Measurements from ENCODE around the gene LTV1.
"Not testable (repeated sequence)": the region's sequence is repeated elsewhere in the genome, so short reads cannot be mapped to it uniquely, and the experiment has no call there.

LTV1 gene

DNA sequence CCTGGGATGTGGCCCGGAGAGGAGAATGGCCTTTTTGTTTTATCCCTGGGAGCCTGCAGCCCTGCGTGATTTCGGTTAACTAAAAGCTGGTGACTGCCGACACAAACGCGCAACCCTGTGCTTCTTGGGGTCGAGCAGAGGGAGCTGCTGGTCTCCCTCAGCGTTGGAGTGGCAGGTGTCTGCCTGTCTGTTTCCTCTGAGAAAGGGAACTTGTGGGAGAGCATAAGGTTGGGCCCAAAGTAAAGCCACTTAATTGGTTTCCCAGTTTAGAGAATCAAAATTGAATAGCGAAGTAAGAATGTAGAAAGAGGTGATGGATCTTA lies 500 bp downstream of the LTV1 start:
- DNase-seq: no peak

DNA sequence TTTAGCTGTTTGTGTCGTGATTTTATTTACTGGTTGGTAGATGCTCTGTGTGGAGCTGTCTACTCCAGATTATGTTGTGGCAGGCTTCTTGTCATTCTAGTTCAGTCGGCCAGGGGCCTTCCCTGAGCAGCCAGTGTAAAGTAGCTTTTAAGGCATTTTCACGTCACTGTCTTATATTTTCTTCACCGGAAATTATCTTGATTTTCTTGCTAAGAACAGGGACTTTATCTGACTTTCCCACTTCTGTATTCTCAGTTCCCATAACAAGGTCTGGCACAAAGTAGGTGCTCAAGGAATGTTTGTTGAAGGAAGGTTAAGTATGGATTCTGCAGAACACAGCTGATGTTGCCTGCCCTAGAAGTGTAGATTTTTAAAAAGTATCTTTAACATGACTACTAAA lies 868 bp downstream of the LTV1 start:
- DNase-seq: no peak

DNA sequence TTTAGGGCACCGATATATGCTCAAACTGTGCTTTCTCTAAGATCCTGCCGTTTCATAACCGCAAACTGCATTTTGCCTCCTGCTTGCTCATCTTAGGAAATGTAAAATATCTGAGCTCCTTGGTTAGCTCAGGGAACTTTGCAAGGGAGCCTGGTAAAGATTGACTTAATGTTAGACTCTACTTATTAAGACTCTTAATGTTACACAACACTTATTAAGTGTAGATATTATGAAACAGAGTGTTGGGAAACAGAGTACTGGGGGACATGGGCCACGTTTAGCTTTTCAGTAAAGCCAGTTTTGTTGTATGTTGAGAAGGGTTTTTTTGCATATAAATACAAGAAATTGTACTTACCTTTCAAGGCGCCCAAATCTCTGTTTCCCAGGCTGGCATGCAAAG lies 1.9 kb downstream of the LTV1 start:
- no peak for DNase-seq

DNA sequence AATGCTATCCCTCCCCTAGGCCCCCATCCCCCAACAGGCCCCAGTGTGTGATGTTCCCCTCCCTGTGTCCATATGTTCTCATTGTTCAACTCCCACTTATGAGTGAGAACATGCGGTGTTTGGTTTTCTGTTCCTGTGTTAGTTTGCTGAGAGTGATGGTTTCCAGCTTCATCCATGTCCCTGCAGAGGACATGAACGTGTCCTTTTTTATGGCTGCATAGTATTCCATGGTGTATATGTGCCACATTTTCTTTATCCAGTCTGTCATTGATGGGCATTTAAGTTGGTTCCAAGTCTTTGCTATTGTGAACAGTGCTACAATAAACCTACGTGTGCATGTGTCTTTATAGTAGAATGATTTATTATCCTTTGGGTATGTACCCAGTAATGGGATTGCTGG lies 8.6 kb downstream of the LTV1 start:
- not testable (repeated sequence) for DNase-seq

DNA sequence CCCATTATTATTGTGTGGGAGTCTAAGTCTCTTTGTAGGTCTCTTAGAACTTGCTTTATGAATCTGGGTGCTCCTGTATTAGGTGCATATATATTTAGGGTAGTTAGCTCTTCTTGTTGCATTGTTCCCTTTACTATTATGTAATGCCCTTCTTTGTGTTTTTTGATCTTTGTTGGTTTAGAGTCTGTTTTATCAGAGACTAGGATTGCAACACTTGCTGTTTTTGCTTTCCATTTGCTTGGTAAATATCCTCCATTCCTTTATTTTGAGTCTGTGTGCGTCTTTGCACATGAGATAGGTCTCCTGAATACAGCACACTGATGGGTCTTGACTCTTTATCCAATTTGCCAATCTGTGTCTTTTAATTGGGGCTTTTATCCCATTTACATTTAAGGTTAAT lies 11.9 kb downstream of the LTV1 start:
- not testable (repeated sequence) for DNase-seq

DNA sequence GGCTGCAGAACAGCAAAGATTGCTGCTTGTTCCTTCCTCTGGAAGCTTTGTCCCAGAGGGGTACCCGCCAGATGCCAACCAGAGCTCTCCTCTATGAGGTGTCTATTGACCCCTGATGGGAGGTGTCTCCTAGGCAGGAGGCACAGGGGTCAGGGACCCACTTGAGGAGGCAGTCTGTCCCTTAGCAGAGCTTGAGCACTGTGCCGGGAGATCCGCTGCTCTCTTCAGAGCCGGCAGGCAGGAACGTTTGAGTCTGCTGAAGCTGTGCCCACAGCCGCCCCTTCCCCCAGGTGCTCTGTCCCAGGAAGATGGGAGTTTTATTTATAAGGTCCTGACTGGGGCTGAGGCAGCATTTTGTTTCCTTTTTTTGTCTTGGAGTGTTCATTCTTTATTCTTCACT lies 13.6 kb downstream of the LTV1 start:
- not testable (repeated sequence) for DNase-seq

- no peak for DNase-seq
These were observed 14.5 kb downstream of the LTV1 start for GRCh38 chr6:143857651-143858050.

GRCh38 chr6:143859891-143860660 lies 16.9 kb downstream of the LTV1 start:
- no peak for DNase-seq

DNA sequence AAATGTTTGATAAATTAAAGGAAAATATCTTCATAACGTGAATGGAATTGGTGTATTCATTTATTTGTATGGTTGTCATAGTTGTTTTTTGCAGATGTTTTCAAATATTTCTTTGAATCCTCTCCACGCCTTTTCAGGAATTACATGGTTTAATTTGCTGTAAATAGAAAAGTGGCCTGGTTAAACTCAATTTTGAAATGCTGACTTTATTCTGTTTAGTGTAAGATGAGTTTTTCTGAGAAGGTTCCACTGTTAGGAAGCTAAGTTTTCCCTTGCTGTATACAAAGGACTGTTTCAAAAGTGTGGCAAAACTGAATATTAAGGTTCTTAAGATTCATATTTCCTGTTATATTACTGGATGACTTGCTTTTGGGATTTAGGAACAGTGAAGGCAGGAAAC lies 20.6 kb downstream of the LTV1 start:
- no peak for DNase-seq

- DNase-seq: no peak
These were observed 21.1 kb downstream of the LTV1 start, which contains the start of gene ZC2HC1B for GRCh38 chr6:143864234-143864633. TSS of gene ZC2HC1B (plus strand) at chr6:143864474. CDS start at chr6:143864540, 66 bp downstream.

- DNase-seq: no peak
These were observed 24.1 kb downstream of the LTV1 start for GRCh38 chr6:143867236-143867635.

- DNase-seq: not testable (repeated sequence)
These were observed 25.7 kb downstream of the LTV1 start for GRCh38 chr6:143868808-143869207.

GRCh38 chr6:143871202-143871730 lies 28.1 kb downstream of the LTV1 start:
- not testable (repeated sequence) for DNase-seq

DNA sequence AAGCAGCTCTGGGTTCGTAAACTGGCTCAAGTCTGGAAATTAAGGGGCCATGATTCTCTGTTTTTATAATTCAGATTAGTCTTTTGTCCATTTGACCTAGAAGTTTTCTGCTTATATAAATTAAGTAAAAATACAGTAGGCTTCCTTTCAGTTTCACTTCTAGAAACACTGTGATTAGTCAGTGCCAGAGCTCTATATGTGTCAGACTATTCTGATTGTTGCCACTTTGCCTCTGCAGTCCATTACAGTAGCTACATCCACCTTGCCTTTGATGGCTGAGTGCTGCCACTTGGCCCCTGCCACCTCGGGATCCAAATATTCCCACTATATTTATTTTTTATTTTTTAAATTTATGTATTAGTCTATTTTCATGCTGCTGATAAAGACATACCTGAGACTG lies 29.1 kb downstream of the LTV1 start:
- DNase-seq: no peak

DNA sequence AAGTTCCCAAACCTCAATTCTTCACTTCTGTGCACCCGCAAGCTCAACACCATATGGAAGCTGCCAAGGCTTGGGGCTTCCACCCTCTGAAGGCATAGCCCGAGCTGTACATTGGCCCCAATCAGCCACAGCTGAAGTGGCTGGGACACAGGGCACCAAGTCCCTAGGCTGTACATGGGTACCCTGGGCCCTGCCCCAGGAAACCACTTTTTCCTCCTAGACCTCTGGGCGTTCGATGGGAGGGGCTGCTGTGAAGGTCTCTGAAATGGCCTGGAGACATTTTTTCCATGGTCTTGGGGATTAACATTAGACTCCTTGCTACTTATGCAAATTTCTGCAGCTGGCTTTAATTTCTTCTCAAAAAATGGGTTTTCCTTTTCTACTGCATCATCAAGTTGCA lies 30.5 kb downstream of the LTV1 start:
- DNase-seq: not testable (repeated sequence)

GRCh38 chr6:143874503-143874902 lies 31.4 kb downstream of the LTV1 start:
- not testable (repeated sequence) for DNase-seq

DNA sequence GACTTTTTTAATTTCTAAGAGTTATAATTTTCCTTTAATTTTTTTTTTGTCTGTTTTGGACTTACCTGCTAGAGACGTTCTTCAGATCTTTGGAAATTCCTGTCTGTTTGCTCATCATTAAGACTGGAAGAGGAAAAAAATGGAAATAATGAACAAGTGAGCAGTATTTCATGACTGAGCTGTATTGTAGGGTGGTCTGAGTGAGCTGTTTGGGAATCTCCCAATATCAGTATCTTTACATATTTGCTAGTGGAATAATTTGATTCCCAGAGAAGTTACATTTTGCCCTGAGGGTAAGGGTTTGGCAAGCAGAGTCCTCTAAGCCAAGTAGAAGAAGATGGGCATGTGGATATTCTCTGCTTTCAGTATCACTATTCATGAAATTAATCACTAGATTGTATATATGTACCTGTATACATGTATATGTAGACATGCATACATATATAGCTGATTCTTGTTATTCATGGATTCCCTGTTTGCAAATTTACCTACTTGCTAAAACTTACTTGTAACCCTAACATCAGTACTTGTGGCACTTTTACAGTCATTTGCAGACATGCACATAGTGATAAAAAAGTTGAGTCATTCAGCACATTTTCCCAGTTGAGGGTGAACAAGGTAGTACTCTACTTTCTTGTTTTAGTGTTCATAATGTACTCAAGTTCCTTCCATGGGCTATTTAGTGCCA lies 34.6 kb downstream of the LTV1 start:
- no peak for DNase-seq

DNA sequence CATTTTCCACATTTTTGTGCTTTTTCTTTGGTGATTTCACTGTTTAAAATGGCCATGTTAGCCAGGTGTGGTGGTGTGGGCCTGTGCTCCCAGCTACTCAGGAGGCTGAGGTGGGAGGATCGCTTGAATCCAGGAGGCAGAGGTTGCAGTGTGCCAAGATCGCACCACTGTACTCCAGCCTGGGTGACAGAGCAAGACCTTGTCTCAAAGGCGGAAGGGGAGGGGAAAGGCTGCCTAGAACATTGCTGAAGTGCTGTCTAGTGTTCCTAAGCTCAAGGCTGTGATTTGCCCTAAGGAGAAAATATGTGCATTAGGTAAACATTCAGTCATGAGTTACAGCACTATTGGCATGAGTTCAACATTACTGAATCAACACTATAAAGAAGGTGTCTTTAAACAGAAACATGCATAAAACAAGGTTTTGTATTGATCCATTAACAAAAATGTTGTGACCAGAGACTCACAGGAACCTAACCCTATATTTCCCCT lies 35.2 kb downstream of the LTV1 start:
- DNase-seq: no peak

DNA sequence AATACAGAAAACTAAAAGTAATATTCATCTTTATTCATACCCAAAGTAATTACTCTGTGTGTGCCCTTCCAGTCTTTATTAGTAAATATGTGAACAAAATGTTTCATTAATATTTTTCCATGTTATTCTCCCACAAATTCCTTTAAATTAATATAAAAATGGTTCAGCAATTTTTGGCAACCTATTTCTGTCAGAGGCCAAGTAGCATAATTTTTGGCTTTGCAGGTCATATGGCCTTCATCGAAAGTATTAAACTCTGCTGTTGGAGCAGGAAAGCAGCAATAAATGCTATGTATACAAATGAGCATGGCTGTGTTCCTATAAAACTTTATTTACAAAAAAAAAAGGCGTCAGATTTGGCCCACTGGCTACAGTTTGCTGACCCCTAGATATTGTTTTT lies 37.3 kb downstream of the LTV1 start:
- DNase-seq: no peak

DNA sequence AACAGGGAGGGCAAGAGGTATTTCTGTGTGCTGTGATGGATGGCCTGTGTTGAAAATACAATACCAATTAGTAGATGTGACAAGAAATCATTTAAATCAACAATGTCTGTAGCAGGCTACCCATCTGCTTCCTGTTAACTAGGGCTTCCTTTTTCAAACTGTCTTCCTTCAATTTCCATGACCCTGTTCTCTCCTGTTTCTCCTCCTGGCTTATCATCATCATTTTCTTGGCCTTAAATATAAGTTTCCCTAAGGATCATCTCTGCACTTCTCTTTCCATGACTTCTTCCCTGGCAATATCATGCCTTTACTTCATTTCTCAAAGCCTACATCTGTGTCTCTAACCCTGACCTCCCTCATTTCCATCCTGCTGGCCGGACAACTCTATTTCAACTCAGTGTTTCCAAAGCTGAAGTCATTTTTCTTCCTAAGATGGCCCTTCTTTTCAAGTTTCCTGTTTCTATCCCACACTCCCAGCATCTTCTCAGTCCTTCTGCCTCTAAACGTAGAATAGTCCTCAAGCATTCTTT lies 39.3 kb downstream of the LTV1 start:
- DNase-seq: no peak

GRCh38 chr6:143884216-143884900 lies 41.2 kb downstream of the LTV1 start:
- DNase-seq: no peak

DNA sequence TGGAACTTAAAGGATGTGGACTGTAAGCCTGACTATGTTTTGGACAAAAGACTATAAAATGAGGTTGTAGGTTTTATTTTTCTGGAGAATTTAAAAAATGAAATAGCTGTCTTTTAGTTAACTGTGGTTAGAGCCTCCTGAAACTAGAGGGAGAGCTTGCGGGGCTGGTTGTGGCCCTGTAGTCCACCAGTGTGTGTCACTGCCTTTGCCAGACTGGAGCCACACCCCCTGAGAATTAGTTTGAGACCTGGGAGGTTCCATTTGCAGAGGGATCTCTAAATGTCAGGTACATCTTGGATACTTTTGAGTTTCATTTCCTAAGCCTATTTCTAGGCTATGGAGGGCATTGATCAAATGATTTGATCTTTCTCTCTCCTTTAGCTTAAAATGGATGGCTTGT lies 42.0 kb downstream of the LTV1 start:
- DNase-seq: no peak

DNA sequence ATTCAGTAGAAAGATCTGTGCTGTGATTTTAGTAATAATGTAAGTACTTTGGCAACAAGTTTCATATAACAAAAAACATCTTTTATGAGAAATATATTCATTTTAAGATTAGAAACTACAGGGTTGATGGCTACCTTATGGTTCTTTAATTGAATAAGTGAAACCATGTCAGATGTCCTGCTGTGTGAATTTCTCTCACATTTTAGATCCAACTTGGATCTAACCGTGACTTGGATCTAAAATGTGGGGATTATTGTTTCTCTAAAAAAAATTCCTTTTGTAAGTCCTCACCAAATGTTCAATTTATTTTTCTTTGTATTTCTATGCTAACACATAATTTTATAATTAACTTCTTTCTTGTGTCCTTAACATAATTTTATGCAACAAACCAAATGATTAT lies 51.5 kb downstream of the LTV1 start:
- DNase-seq: no peak

Measured in CD4-positive, alpha-beta T cell treated with Interferon gamma for 1 hour (primary cell).